Stimulated activated CD4-positive, alpha-beta T cell treated with anti-CD3 and anti-CD28 coated beads, TNF-alpha, amount 100 ng/mL, for 48 hours (primary cell): ENCODE results near the gene LRIT1.
"Not testable (repeated sequence)": the region's sequence is repeated elsewhere in the genome, so short reads cannot be mapped to it uniquely, and the experiment has no call there.

ENCODE experiments used
- DNase-seq, 3 donors: peaks; one replicate each; pipeline ENCODE4 v3.0.0-alpha.2; 2020; ENCODE audit warnings: low read depth in 3 of 3

LRIT1 gene

DNA sequence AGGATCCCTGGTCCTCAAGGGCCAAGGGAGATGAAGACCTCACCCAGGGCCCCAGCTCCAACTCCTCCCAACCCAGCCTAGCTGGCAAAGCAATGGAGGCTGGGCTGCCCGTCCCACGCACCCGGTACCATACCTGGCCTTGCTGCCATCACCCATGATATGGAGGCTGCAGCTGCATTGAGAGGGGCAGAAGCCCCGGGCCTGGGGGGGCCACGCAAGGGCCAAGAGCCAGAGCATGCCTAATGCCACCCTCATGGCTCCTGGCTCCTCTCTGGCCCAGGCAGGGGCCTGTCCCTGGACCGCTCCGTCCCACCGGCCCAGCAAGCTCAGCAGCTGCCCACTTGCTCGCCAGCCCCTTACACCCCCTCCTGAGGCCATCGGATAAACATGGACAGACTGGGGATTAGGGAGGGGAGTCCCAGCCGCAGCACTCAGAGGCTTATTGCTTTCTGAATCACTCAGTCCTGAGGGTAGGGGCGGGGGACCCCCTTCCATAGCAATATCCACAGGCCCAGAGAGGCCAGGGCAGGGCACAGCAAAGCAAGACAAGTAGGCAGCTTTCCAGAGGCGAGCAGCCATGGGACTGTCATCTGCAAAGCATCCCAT, at the start of gene LRIT1:
TSS of gene LRIT1 (minus strand) at position 362 of the 606 bp plus-strand sequence. CDS start at position 255, 107 bp downstream.
- no peak for DNase-seq

DNA sequence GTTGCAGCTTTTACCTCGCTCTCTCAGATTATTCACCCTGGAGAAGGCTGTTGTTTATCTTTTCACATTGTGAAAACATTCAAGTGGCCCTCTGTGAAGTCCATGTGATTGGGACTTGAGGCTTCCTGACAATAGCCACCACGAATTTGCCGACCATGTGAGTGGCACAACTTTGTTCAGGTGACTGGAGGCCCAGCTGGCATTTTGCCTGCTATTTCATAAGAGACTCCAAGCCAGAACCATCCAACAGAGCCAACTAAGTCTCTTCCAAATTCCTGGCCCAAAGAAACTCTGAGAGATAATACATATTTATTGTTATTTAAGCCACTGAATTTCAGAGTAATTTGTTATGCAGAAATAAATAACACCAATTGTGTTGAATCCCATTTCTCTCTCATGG, 48.9 kb upstream of the LRIT1 start:
- DNase-seq = no peak

GRCh38 chr10:84289521-84290200, 48.3 kb upstream of the LRIT1 start:
- DNase-seq = no peak

GRCh38 chr10:84288151-84288550, 46.8 kb upstream of the LRIT1 start:
- DNase-seq = no peak

GRCh38 chr10:84286695-84287094, 45.3 kb upstream of the LRIT1 start:
- no peak for DNase-seq

GRCh38 chr10:84279876-84280475, 38.6 kb upstream of the LRIT1 start:
- not testable (repeated sequence) for DNase-seq

DNA sequence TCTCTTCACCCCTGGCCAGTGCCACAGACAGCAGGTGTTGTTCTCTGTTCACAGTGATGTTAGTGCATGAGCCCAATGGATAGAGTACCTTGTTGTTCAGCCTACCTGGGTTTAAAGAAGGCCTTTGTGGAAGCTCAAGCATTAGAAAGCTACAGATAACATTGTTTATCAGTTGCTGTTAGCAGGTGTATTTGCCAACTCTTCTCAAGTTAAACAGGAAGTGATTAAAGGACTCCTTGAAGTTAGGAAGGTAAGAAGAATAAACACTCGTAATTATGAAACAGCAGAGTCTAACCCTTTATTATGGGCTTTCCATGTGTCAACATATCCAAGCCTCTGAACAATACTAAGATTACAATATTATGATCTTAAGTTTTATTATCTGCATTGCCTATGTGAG, 29.4 kb upstream of the LRIT1 start:
- DNase-seq = no peak

GRCh38 chr10:84269773-84270172, 28.4 kb upstream of the LRIT1 start:
- DNase-seq = no peak

DNA sequence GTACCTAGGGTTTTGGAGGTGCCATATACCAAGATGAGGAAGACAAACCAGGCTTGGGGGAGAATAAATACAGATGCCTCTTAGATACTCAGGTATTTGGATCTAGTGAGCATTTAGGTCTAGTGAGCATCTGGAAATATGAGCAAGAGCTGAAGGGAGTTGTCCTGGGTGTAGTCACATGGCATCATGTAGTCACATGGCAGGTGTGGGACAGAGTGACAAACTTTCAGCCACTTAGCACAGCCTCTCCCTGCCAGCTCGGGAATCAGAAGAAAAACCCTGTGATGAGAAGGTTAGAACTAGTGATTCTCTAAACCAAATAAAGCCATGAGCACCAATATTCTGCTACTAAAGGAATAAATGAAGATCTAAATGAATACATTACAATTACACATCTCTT, 27.8 kb upstream of the LRIT1 start:
- DNase-seq = no peak

DNA sequence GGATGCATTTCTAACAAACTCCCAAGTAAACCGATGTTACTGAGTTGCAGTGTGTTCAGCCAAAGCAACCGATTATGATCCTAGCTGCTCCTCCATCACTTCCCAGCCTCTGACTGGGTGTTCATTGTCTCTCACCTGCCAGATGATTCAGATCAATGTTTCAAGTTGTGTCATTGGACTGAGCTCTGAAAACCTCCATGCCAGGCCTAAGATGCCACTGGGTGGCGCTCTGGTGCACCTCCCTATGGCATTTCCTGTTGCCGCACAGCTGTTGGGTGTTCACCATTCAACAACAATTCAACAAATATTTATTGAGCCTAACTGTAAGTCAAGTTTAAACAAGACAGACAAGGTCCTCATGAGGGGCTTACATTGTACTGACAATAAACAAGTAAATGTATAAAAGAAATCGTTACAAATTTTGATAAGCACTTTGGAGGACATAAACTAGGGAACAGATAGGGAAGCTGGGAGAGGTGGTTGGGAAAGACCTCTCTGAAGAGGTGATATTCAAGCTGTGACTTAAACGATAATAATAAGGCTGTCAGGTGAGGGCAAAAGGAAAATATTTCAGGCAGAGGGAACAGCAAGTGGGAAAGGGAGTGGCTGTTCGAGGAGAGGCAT, 26.3 kb upstream of the LRIT1 start:
- DNase-seq = peak; percentile 59 to 76 (median 70)

DNA sequence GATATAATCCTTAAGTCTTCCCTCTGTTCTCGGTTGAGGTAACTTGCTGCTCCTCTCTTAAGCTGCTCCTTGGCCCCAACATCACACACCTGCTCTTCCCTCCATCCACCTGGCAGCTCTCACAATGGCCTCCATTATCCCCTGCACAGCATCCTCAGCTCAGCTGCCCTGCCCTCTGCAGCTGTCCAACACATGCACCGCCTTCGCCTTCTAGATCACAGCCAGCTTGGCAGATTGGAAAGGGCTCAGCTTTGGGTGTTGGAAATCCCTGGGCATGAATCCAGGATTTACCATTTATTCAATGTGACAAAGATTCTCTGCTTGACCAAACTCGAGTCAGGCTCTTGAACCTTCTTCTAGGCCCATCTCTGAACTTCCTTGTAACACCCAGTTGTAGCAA, 24.1 kb upstream of the LRIT1 start:
- DNase-seq = no peak

DNA sequence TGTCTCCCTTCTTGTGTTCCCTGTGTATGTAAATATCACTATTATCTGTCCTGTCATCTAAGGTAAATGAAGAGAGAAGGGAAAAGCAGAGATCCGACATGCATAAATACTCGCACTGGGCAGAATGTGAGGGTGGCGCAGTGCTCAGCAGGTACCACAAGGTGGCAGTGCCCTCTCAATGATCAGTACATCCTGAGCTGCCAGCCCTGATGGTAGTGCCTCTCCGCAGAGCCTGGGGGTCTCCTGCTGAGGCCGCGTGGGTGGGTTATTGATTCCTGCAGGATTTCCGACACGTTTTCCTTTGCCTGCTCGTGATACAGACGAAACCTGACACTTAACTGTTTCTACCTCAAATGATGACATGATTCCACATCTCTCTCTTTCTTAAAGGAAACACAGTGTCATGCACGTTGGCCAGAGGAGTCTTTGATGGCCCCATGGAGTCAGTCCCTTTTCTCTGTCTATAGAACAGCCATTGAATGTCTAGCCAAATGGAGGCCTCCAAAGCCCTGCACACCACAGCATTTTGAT, 23.3 kb upstream of the LRIT1 start:
- DNase-seq = peak; percentile 34 to 53 (median 44)

DNA sequence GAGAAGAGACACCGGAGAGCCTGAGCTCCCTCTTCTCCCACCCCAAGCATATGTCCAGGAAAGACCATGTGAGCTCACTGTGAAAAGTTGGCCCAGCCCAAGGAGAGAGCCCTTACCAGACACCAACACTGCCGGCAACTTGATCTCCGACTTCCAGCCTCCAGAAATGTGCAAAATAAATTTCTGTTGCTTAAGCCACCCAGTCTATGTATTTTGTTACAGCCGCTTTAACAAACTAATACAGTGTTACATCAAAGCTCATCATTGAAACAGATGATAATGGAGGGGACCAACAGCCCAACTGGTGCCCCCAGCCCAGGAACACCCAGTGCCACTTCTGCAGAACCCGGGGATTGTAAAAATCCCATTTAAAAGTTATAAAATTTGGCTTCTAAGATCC, 22.4 kb upstream of the LRIT1 start:
- no peak for DNase-seq

DNA sequence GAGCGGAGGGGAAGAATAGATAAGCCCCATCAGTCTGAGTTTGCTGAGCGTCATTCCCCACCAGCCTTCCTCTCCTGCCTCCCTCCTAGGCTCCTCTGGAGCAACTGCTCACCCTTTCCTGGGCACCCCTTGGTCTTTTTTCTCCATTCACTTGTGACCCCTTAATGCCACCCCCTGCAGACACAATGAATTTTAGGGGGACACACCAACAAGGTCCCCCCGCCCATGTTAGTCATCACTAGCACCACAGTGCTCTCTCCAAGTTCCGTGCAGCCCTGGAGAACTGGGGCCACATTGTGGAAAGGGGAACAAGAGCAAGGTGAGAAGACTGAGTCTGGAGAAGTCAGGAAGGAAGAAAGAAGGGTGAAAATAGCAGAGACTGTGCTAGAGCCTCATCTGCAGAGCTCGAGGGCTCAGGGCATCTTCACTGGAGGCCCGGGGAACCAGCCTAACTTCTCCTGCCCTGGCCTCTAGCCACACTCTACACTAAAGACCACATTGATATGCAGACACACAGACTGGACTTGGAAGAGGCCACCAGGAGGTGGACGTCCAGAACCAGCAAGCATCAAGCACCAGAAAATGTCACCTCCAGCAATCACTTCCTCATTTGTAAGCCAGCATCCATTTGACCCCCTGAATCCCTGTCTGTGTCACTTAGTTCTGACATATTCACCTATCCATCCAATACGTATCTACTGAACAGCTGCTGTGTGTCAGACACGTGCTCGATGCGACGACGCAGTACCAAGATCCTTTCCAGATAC, 21.0 kb upstream of the LRIT1 start:
- DNase-seq = no peak

DNA sequence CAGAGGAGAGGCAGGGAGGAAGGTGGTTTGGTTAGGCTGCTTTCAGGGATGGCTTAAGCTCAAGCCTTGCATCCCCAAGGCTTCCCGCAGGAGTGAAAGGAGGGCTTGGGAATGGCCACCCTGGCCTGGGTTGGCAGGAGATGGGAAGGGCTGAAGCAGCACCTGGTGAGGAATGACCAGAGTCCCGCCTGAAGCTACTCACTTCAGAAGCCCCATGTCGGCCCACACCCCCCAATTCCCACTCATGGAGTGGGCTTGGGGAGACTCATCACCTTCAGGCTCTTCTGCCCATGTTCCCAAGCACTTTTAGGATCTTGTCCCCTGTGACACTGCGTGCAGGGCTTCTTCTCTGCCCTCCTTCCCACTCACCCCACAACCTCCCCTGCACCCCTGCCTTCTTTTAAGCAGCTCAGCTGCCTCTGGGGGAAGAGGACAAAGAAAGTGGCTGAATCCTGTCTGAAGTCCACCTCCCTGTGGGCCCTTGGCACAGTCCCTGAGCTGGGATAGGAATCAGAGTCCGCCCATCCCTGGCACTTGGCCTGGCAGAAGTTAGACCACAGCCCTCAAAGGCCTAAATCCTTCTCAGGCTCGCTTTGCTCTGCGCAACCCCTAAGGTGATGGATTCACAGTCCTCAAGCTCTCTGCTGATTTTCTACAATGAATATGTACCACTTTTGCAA, 20.0 kb upstream of the LRIT1 start:
- no peak for DNase-seq

- no peak for DNase-seq
Measured at GRCh38 chr10:84258034-84258695, 16.8 kb upstream of the LRIT1 start.

DNA sequence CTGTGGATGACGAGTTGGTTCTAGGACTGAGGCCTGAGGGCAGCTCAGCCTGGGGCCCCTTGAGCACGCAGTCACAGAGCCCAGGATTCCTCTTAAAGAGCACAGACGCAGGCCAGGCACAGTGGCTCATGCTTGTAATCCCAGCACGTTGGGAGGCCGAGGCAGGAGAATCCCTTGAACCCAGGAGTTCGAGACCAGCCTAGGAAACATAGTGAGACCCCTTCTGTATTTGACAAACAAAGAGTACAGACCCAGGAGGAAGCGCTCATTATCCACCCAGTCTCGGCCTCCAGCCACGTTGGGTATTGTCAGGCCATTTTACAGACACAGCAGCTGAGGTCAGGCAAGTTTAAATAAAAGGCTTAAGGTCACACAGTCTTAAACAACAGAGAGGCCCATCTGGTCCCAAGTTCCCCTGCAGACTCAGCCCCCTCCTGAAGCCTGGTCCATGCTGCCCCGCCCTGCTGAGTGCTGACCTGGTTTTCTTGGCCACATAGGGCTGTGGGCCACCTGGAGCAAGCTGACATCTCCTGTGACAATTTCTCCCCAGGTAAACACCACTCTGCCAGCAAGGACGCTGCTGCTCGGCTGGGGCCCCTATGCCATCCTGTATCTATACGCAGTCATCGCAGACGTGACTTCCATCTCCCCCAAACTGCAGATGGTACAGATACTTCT, 16.1 kb upstream of the LRIT1 start:
- no peak for DNase-seq

DNA sequence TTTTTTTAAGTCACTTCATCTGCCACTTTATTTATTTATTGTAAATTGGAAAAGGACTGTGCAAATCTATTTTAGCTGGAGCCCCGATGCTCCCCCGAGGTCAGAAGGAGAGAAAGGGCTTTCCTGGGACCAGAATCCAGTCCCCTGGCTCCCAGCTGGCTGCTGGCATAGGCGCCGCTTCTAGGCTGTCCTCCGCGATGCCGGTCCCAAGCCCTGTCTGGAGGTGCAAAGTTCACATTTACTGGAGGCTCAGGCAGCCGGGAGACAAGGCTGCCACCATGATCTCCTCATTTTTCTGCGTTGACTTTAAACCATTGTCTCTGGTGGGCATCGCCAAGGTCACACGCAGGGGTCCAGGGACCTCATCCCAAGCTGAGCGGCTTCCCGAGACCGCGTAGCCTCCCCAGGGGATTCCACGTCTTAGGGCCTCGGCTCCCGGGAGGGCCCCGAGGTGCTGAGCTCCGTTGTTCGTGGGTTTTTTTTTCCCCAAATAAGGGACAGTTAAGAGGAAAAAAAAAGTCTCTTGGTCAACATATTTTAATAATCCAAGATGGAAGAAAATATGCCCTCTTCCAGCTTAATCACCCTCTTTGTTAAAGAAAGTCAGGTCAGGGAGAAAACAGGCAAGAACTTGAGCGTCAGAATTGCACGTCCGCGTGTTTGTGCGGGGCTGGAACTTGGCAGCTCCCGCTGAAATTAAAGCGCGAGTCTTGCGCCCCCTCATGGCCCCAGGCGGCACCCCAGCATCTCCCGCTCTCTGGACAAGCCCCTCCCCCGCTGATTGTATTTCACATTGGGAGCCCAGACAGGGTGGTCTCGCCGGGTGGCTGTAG, 15.4 kb upstream of the LRIT1 start:
- DNase-seq = peak; percentile 23 to 69 (median 34)
